ENCODE measurements around the gene LINS1.

LINS1 gene, protein sequence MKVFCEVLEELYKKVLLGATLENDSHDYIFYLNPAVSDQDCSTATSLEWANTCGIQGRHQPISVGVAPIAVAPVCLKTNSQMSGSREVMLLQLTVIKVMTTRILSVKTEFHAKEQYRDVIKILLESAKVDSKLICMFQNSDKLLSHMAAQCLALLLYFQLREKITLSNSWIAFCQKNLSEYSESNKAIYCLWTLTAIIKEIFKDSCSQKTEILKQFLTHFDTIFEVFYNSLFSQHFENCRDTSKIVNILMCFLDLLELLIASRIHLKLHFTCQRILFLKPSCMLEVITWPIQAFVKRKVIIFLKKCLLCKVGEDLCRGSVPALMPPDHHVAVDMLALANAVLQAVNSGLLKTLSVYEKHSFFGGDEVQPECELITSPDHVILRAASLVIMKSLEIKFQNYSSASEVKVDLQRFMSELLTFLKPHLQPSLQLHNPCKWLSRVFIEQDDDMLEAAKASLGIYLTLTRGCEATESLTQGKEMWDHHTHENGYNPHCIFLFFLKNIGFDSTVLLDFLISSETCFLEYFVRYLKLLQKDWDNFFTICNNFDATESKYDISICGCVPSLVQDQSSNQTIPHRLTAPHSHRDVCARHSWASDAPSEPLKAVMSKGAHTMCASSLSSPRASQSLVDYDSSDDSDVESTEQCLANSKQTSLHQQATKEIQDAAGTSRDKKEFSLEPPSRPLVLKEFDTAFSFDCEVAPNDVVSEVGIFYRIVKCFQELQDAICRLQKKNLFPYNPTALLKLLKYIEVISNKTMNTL

GRCh38 chr15:100602064-100602822, at the start of gene LINS1, which contains the start of gene ASB7:
Gene LINS1, minus strand, starts transcription at chr15:100602184. Its CDS starts 21,342 bp downstream, at chr15:100580842.
Gene ASB7, plus strand, starts transcription at chr15:100602589. Its CDS starts 9,628 bp downstream, at chr15:100612217.
- H3K4me3 ChIP-seq (replicated peaks; ENCODE audit: low read depth, low read length), result peak within 1 kb of the TSS; percentile 90
- DNase-seq (ENCODE audit: extremely low read depth, low read depth), result peak; percentile 99
- TF ChIP-seq, protein P1, sequence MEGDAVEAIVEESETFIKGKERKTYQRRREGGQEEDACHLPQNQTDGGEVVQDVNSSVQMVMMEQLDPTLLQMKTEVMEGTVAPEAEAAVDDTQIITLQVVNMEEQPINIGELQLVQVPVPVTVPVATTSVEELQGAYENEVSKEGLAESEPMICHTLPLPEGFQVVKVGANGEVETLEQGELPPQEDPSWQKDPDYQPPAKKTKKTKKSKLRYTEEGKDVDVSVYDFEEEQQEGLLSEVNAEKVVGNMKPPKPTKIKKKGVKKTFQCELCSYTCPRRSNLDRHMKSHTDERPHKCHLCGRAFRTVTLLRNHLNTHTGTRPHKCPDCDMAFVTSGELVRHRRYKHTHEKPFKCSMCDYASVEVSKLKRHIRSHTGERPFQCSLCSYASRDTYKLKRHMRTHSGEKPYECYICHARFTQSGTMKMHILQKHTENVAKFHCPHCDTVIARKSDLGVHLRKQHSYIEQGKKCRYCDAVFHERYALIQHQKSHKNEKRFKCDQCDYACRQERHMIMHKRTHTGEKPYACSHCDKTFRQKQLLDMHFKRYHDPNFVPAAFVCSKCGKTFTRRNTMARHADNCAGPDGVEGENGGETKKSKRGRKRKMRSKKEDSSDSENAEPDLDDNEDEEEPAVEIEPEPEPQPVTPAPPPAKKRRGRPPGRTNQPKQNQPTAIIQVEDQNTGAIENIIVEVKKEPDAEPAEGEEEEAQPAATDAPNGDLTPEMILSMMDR (IDR thresholded peaks at IDR 0.05; ENCODE audit: low read depth, low read length, missing control alignments), result no peak

DNA sequence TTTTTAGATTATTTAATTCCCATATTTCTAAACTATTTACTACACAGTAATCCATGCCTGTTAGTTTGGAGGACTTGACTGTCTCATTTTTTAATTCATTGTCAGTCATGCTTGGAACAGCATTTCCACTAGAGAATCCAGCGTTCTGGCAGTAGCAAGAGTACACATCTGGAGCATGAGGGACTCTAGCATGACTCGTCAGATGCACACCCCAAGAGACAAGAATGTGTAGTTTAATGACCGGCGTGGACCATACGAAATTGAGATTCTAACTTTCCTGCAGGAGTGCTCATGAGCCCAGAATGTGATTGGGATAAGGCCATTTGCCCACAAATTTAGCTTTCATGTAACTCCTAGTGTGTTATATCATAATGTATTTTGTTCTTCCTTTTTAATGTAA, 49.3 kb upstream of the LINS1 start:
- no peak overlapping the region for H3K4me3 ChIP-seq (replicated peaks; ENCODE audit: low read depth, low read length)
- TF ChIP-seq, protein P1 (IDR thresholded peaks at IDR 0.05; ENCODE audit: low read depth, low read length, missing control alignments), result peak; percentile 9

GRCh38 chr15:100650685-100651084, 48.7 kb upstream of the LINS1 start:
- no peak overlapping the region for H3K4me3 ChIP-seq (replicated peaks; ENCODE audit: low read depth, low read length)
- DNase-seq (ENCODE audit: extremely low read depth, low read depth), result no peak
- TF ChIP-seq, protein P1 (IDR thresholded peaks at IDR 0.05; ENCODE audit: low read depth, low read length, missing control alignments), result no peak

More for the DNA sequence above, 49.3 kb upstream of the LINS1 start:
- no peak for DNase-seq (ENCODE audit: extremely low read depth, low read depth)

DNA sequence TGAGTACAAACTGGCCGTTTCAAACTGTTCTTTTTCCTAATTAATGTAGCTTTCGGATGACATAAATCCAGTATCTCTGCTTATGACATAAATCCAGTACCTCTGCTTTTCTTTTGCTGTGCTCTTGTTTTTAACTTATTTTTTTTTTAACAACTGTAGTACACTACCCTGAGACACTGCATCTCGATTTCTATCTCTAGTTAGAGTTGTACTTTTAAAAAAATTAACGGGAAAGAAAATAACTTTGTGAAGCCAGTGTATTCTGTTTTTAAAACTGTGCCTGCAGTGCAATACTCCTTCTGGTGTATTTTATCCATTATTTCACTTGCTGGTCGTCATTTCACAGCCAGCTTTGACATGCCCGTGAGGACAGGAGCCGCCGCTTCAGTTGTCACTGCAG, 47.0 kb upstream of the LINS1 start:
- no peak overlapping the region for H3K4me3 ChIP-seq (replicated peaks; ENCODE audit: low read depth, low read length)
- TF ChIP-seq, protein P1 (IDR thresholded peaks at IDR 0.05; ENCODE audit: low read depth, low read length, missing control alignments), result no peak
- DNase-seq (ENCODE audit: extremely low read depth, low read depth), result no peak

- no peak overlapping the region for H3K4me3 ChIP-seq (replicated peaks; ENCODE audit: low read depth, low read length)
- TF ChIP-seq, protein P1 (IDR thresholded peaks at IDR 0.05; ENCODE audit: low read depth, low read length, missing control alignments), result no peak
- no peak for DNase-seq (ENCODE audit: extremely low read depth, low read depth)
These were observed 43.7 kb upstream of the LINS1 start for GRCh38 chr15:100645671-100646070.

DNA sequence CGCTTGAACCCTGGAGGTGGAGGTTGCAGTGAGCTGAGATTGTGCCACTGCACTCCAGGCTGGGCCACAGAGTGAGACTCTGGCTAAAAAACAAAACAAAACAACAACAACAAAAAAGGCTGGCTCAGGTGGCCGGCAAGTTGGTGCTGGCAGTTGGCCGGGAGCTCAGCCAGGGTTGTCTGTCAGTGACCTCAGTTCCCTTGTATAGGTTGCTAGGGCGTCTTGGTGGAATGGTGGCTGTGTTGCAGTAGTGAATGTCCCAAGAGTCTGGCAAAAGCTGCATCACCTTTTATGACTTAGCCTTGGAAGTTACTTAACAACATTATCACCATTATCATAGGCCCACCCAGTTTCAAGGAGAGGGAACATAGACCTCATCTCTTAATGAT, 41.0 kb upstream of the LINS1 start:
- no peak overlapping the region for H3K4me3 ChIP-seq (replicated peaks; ENCODE audit: low read depth, low read length)
- TF ChIP-seq, protein P1 (IDR thresholded peaks at IDR 0.05; ENCODE audit: low read depth, low read length, missing control alignments), result no peak
- DNase-seq (ENCODE audit: extremely low read depth, low read depth), result no peak

Measured in HFF-Myc (cell line).